GM23248 (cell line): ENCODE data around the gene TARP.
"Not testable (repeated sequence)": the region's sequence is repeated elsewhere in the genome, so short reads cannot be mapped to it uniquely, and the experiment has no call there.

Experiments used
- DNase-seq: peaks from one replicate; pipeline ENCODE4 v3.0.0-alpha.2; 2015
- H2AFZ ChIP-seq: fragments of 200-600 bp; sonication (generic); 2 replicates; pipeline ENCODE4 v1.6.1; 2016; ENCODE audit warnings: antibody characterized with exemption
- H3F3A ChIP-seq: fragments of 200-600 bp; sonication (generic); 2 replicates; pipeline ENCODE4 v1.6.1; 2016; ENCODE audit warnings: mild to moderate bottlenecking, antibody characterized with exemption, mixed run types; ENCODE audit not compliant: insufficient read depth
- H3K27ac ChIP-seq: fragments of 200-600 bp; sonication (generic); 2 replicates; pipeline ENCODE4 v1.5.1; 2016; ENCODE audit warnings: mild to moderate bottlenecking
- H3K27me3 ChIP-seq: fragments of 200-600 bp; sonication (generic); replicated peaks from 2 replicates; pipeline ENCODE4 v1.6.1; 2016; ENCODE audit warnings: mild to moderate bottlenecking; ENCODE audit not compliant: insufficient read depth
- H3K36me3 ChIP-seq: fragments of 200-600 bp; sonication (generic); 2 replicates; pipeline ENCODE4 v1.6.1; 2016; ENCODE audit warnings: low read depth, mild to moderate bottlenecking
- H3K4me1 ChIP-seq: fragments of 200-600 bp; sonication (generic); 2 replicates; pipeline ENCODE4 v1.6.1; 2016; ENCODE audit warnings: mild to moderate bottlenecking; ENCODE audit not compliant: insufficient read depth
- H3K4me2 ChIP-seq: fragments of 200-600 bp; sonication (generic); one replicate; pipeline ENCODE4 v1.6.1; 2016; ENCODE audit warnings: mild to moderate bottlenecking; ENCODE audit not compliant: unreplicated experiment
- H3K4me3 ChIP-seq: fragments of 200-600 bp; sonication (generic); 2 replicates; pipeline ENCODE4 v1.5.1; 2016; ENCODE audit warnings: mild to moderate bottlenecking
- H3K79me2 ChIP-seq: fragments of 200-600 bp; sonication (generic); 2 replicates; pipeline ENCODE4 v1.6.1; 2016; ENCODE audit warnings: mild to moderate bottlenecking; ENCODE audit not compliant: insufficient read depth
- H3K9ac ChIP-seq: fragments of 200-600 bp; sonication (generic); 2 replicates; pipeline ENCODE4 v1.6.1; 2016; ENCODE audit warnings: mild to moderate bottlenecking
- H3K9me2 ChIP-seq: fragments of 200-600 bp; sonication (generic); 2 replicates; pipeline ENCODE4 v1.6.1; 2016; ENCODE audit warnings: mixed run types, mild to moderate bottlenecking, moderate library complexity; ENCODE audit not compliant: insufficient read depth
- H3K9me3 ChIP-seq: fragments of 200-600 bp; sonication (generic); one replicate; pipeline ENCODE4 v1.6.1; 2017; ENCODE audit warnings: low read depth
- H4K20me1 ChIP-seq: fragments of 200-600 bp; sonication (generic); 2 replicates; pipeline ENCODE4 v1.6.0; 2016; ENCODE audit not compliant: insufficient read depth
- EZH2 ChIP-seq: fragments of 200-600 bp; sonication (generic); IDR thresholded peaks from 2 replicates; pipeline ENCODE4 v1.6.1; 2018; ENCODE audit warnings: antibody characterized with exemption, mild to moderate bottlenecking; ENCODE audit not compliant: insufficient read depth, poor library complexity, severe bottlenecking
- EZH2phosphoT487 ChIP-seq: fragments of 200-600 bp; sonication (generic); IDR thresholded peaks from 2 replicates; pipeline ENCODE4 v1.6.1; 2018; ENCODE audit warnings: antibody characterized with exemption, moderate library complexity, mild to moderate bottlenecking, low read depth; ENCODE audit not compliant: insufficient read depth
- WGBS, 2 experiments: methylation state at CpG; one replicate each; pipeline ENCODE4 v1.1.6; 2015 to 2017; ENCODE audit warnings: low lambda C conversion rate in 2 of 2, low coverage in 1 of 2; ENCODE audit errors: missing lambda C conversion rate in 2 of 2; 5-methylcytosine and 5-hydroxymethylcytosine counted together
- in situ Hi-C: fragments of 300-500 bp; cut with MboI; formaldehyde crosslinking; loops from 2 replicates; pipeline ENCODE4 v1.15.0; 2020

TARP gene

DNA sequence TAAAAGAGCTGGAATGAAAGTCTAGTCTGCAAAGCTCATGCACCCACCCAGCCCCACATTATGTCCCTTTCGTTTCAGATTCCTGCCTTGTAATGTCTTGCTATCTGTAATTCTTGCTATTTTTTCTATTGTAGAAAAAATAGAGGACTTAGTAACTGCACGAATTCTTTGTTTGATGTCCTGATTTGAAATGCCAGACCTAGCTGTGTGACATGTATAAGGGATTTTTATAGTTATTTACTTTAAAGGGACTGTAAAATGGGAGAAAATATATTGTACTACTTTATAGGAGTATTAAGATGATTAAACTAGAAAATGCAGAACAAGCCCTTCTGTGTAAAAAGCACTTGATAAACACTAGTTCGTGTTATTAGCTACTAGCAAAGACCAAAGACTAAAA, 32.4 kb downstream of the TARP start:
- Histone ChIP-seq H3K9ac (no peak overlapping the region), H2AFZ (no peak overlapping the region), H3K4me1 (no peaks in the 10 kb centered on the region), H3K27me3 (no peaks in the 10 kb centered on the region), H3K9me2 (no peaks in the 10 kb centered on the region), H3K4me3 (no peak overlapping the region), H3K79me2 (no peaks in the 10 kb centered on the region), H3K4me2 (no peak overlapping the region), H3K36me3 (no peaks in the 10 kb centered on the region), H3F3A (no peaks in the 10 kb centered on the region), H4K20me1 (no peaks in the 10 kb centered on the region), H3K27ac (no peak overlapping the region), H3K9me3 (no peaks in the 10 kb centered on the region)
- no peak for DNase-seq
- 14 to 21% methylated on average over 3 of the region's 3 CpGs for WGBS, 2 experiments
- no peak for TF ChIP-seq EZH2
- TF ChIP-seq EZH2phosphoT487: no peak
- in situ Hi-C loops: no loop called here

DNA sequence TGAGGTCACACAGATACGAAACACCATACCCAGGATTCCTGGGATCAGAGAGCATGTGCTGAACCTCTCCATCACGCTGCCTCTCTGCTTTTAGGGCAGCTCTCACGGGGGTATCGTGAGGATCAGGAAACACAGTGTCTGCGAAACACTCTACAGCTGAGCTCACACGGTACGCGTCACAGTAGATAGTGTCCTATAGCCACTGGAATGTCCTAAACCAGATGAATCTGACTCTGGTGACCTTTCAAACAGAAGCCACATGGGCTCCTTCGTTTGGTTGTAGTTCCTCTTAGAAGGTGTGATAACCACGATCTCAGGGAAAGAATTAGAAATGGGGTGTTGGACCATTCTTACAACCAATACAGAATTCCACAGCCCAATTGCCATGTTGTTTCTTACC, 34.3 kb downstream of the TARP start:
- H3K27me3 ChIP-seq, H2AFZ ChIP-seq, H3K9me2 ChIP-seq, H3K4me2 ChIP-seq, H3K36me3 ChIP-seq, H3K79me2 ChIP-seq, H3K9ac ChIP-seq, H4K20me1 ChIP-seq, H3K4me3 ChIP-seq, H3K9me3 ChIP-seq, H3K27ac ChIP-seq, H3F3A ChIP-seq, DNase-seq, H3K4me1 ChIP-seq, in situ Hi-C loops: not testable (repeated sequence)
- WGBS, 2 experiments: 58 to 65% methylated on average over 9 to 10 of the region's 10 CpGs

DNA sequence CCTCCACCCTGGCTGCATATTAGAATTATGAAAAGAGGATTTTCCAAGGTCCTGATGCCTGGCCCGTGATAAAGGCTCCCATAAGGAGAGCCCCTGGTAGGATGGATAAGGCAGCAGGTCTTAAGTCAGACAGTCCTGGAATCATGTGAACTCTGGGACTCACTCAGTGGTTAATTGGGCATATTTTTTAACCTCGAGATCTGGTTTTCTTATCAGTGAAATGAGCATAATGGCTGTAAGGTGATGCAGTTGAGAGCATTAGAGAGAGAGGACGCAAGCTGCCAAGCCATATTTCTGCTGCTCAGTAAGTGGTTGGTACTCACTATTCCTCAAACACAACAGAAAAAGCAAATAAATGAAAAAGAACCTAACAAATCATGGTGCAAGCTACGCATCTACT, 37.8 kb downstream of the TARP start:
- H3K9me2 ChIP-seq: no peaks in the 10 kb centered on the region
- H3K4me2 ChIP-seq: no peak overlapping the region
- WGBS, 2 experiments: 66 to 71% methylated on average over 4 of the region's 4 CpGs
- no peaks in the 10 kb centered on the region for H3K79me2 ChIP-seq
- no peak overlapping the region for H3K4me3 ChIP-seq
- H3F3A ChIP-seq: no peaks in the 10 kb centered on the region
- no peak overlapping the region for H3K27ac ChIP-seq
- no peak overlapping the region for H3K9ac ChIP-seq
- no peak for TF ChIP-seq EZH2phosphoT487
- TF ChIP-seq EZH2: no peak
- no peak for DNase-seq
- H2AFZ ChIP-seq: no peak overlapping the region
- no peaks in the 10 kb centered on the region for H3K9me3 ChIP-seq
- 0 out of 2 replicates have a peak, but pooled peaks cover under 1% of the 10 kb centered on the region for H3K36me3 ChIP-seq
- in situ Hi-C loops: no loop called here
- no peaks in the 10 kb centered on the region for H4K20me1 ChIP-seq
- no peaks in the 10 kb centered on the region for H3K27me3 ChIP-seq
- no peaks in the 10 kb centered on the region for H3K4me1 ChIP-seq

DNA sequence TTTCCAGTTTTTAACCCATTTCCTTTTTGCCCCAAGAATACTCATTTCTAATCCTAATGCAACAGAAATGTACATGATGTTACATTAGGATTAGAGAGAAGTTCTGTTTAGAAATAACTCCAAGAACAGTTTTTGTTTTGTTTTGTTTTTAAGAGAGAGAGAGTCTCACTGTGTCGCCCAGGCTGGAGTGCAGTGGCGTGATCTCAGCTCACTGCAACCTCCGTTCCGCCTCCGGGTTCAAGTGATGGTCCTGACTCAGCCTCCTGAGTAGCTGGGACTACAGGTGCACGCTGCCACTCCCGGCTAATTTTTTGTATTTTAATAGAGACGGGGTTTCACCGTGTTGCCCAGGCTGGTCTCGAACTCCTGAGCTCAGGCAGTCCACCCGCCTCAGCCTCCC, 38.7 kb downstream of the TARP start:
- H3K27ac ChIP-seq, H3K4me2 ChIP-seq, H3K9me3 ChIP-seq, H3F3A ChIP-seq, H3K4me3 ChIP-seq, H3K27me3 ChIP-seq, in situ Hi-C loops, H3K9me2 ChIP-seq, H3K4me1 ChIP-seq, H3K79me2 ChIP-seq, H3K36me3 ChIP-seq, H4K20me1 ChIP-seq, H2AFZ ChIP-seq, DNase-seq, H3K9ac ChIP-seq: not testable (repeated sequence)
- 93 to 97% methylated on average over 11 of the region's 11 CpGs for WGBS, 2 experiments

DNA sequence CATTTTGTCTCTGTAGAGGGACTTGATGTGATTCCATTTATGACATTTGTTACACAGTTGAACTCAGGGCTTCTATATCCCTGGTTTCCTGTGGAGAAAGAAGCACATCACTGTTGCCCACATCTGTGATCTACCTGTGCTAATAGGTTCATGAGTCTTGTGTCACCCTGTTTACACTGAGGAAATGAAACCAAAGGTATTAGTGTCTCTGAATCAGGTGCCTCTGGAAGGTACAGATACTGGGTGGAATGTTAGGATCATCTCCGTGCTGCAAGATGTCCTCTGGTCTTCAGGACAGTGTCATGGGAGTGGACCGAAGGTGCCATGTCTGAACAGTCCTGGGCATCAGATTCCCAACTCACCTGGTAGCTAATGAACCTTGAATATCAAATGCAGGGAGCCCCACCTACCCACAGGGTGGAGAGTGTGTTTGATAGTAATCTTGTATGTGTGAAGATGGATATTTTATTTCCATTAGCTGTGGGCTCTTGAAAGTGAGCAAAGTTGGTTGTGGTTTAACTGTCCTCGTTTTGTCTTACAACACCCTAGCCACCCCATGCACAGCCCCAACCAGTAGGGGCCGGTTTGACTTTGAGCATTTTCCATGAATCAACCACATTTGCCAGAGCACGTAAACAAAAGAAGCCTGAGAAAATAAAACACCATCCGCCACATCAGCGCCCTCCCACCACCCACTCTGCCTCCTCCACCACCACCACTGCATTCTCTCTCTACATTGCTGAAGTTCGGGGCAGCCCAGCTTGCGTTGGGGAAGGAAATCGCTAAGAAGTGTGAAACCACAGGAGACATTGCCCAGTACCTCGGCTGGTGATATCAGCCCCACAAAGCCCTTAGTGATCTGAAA, 40.7 kb downstream of the TARP start:
- 74 to 77% methylated on average over 11 of the region's 11 CpGs for WGBS, 2 experiments
- no peaks in the 10 kb centered on the region for H4K20me1 ChIP-seq
- in situ Hi-C loops: no loop called here
- TF ChIP-seq EZH2phosphoT487 (no peak), EZH2 (no peak)
- no peak overlapping the region for H3K4me3 ChIP-seq
- no peak overlapping the region for H3K27ac ChIP-seq
- no peaks in the 10 kb centered on the region for H3K79me2 ChIP-seq
- H3K36me3 ChIP-seq: peaks cover 16% of the 10 kb centered on the region; the same call in 1 of the 2 replicates
- H3K9me3 ChIP-seq: no peaks in the 10 kb centered on the region
- H3F3A ChIP-seq: no peaks in the 10 kb centered on the region
- no peak overlapping the region for H3K9ac ChIP-seq
- no peaks in the 10 kb centered on the region for H3K27me3 ChIP-seq
- no peak for DNase-seq
- 0 out of 2 replicates have a peak, but pooled peaks cover 4% of the 10 kb centered on the region for H3K4me1 ChIP-seq
- no peak overlapping the region for H2AFZ ChIP-seq
- H3K9me2 ChIP-seq: no peaks in the 10 kb centered on the region
- H3K4me2 ChIP-seq: no peak overlapping the region
